Hepatocyte (in vitro differentiated cells): ENCODE measurements around the gene KLK2. TPM values are rescaled to one million over a fixed set of nuclear protein-coding genes. Genes with fewer than 3 reads are reported as not detected.

Experiments used
- DNase-seq: peaks from one replicate; pipeline ENCODE4 v3.0.0-alpha.2; 2016; ENCODE audit warnings: low spot score
- H2AFZ ChIP-seq: fragments of 200-600 bp; sonication (generic); 2 replicates; pipeline ENCODE4 v1.6.0; 2016; ENCODE audit warnings: antibody characterized with exemption, mild to moderate bottlenecking
- H3K27ac ChIP-seq: fragments of 200-600 bp; sonication (generic); 2 replicates; pipeline ENCODE4 v1.5.1; 2016; ENCODE audit warnings: mild to moderate bottlenecking
- H3K27me3 ChIP-seq: fragments of 200-600 bp; sonication (generic); 2 replicates; pipeline ENCODE4 v1.6.1; 2016
- H3K36me3 ChIP-seq: fragments of 200-600 bp; sonication (generic); replicated peaks from 2 replicates; pipeline ENCODE4 v1.5.1; 2016; ENCODE audit warnings: low read depth; ENCODE audit not compliant: insufficient read depth
- H3K4me1 ChIP-seq: fragments of 200-600 bp; sonication (generic); 2 replicates; pipeline ENCODE4 v1.5.1; 2016; ENCODE audit warnings: mild to moderate bottlenecking, moderate library complexity; ENCODE audit not compliant: insufficient read depth
- H3K4me2 ChIP-seq: fragments of 200-600 bp; sonication (generic); 2 replicates; pipeline ENCODE4 v1.6.0; 2016
- H3K4me3 ChIP-seq: fragments of 200-600 bp; sonication (generic); 2 replicates; pipeline ENCODE4 v1.5.1; 2016; ENCODE audit warnings: mild to moderate bottlenecking
- H3K79me2 ChIP-seq: fragments of 200-600 bp; sonication (generic); 2 replicates; pipeline ENCODE4 v1.6.0; 2017; ENCODE audit warnings: mild to moderate bottlenecking
- H3K9me2 ChIP-seq: fragments of 200-600 bp; sonication (generic); replicated peaks from 2 replicates; pipeline ENCODE4 v1.6.0; 2017; ENCODE audit warnings: mild to moderate bottlenecking; ENCODE audit not compliant: insufficient read depth
- H3K9me3 ChIP-seq: fragments of 200-600 bp; sonication (generic); 2 replicates; pipeline ENCODE4 v1.5.1; 2016; ENCODE audit warnings: low read depth, mild to moderate bottlenecking
- H4K20me1 ChIP-seq: fragments of 200-600 bp; sonication (generic); 2 replicates; pipeline ENCODE4 v1.6.0; 2016; ENCODE audit warnings: mild to moderate bottlenecking; ENCODE audit not compliant: insufficient read depth, poor library complexity, severe bottlenecking
- EZH2 ChIP-seq: fragments of 200-600 bp; sonication (generic); IDR thresholded peaks from 2 replicates; pipeline ENCODE4 v1.6.1; 2016; ENCODE audit warnings: antibody characterized with exemption, mild to moderate bottlenecking, borderline replicate concordance
- EZH2phosphoT487 ChIP-seq: fragments of 200-600 bp; sonication (generic); IDR thresholded peaks from one replicate; pipeline ENCODE4 v1.6.1; 2018; ENCODE audit warnings: antibody characterized with exemption, mild to moderate bottlenecking, low read depth, moderate library complexity; ENCODE audit not compliant: unreplicated experiment, severe bottlenecking
- WGBS: methylation state at CpG from one replicate; pipeline ENCODE4 v1.1.6; 2016; ENCODE audit warnings: low lambda C conversion rate; ENCODE audit errors: missing lambda C conversion rate; 5-methylcytosine and 5-hydroxymethylcytosine counted together
- polyA plus RNA-seq: library from polyadenylated mRNA; unstranded; fragments of >200 nt; fragmentation: Nextera tagmentation; extraction: Ambion mirVana; gene quantifications from 2 replicates; pipeline ENCODE4 v1.2.1, GENCODE V29; 2016
- total RNA-seq: library from RNA; depleted of rRNA; stranded (reverse); fragments of >200 nt; gene quantifications from 2 replicates; pipeline ENCODE4 v1.2.3, GENCODE V29; 2014
- TF ChIP-seq, protein P1 (sequence below): fragments of 200-600 bp; sonication (generic); IDR thresholded peaks from 2 replicates; pipeline ENCODE4 v1.5.1; 2016; ENCODE audit warnings: antibody characterized with exemption, mild to moderate bottlenecking; ENCODE audit not compliant: poor library complexity

Gene KLK2
- total and polyA plus RNA-seq, 2 experiments from 2014 or later = not detected

GRCh38 chr19:50861496-50862286 is 11.5 kb upstream of the KLK2 start:
- 73% methylated on average over 7 of the region's 7 CpGs for WGBS
- Histone ChIP-seq H3K4me2 (no peak overlapping the region), H3K79me2 (no peaks in the 10 kb centered on the region), H2AFZ (no peak overlapping the region), H3K36me3 (no peaks in the 10 kb centered on the region), H3K9me2 (no peaks in the 10 kb centered on the region), H3K9me3 (no peaks in the 10 kb centered on the region), H3K27ac (no peak overlapping the region), H4K20me1 (no peaks in the 10 kb centered on the region), H3K4me1 (no peaks in the 10 kb centered on the region), H3K27me3 (peaks cover 14% of the 10 kb centered on the region), H3K4me3 (no peak overlapping the region)
- TF ChIP-seq, protein P1, sequence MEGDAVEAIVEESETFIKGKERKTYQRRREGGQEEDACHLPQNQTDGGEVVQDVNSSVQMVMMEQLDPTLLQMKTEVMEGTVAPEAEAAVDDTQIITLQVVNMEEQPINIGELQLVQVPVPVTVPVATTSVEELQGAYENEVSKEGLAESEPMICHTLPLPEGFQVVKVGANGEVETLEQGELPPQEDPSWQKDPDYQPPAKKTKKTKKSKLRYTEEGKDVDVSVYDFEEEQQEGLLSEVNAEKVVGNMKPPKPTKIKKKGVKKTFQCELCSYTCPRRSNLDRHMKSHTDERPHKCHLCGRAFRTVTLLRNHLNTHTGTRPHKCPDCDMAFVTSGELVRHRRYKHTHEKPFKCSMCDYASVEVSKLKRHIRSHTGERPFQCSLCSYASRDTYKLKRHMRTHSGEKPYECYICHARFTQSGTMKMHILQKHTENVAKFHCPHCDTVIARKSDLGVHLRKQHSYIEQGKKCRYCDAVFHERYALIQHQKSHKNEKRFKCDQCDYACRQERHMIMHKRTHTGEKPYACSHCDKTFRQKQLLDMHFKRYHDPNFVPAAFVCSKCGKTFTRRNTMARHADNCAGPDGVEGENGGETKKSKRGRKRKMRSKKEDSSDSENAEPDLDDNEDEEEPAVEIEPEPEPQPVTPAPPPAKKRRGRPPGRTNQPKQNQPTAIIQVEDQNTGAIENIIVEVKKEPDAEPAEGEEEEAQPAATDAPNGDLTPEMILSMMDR = no peak
- TF ChIP-seq EZH2 (no peak), EZH2phosphoT487 (no peak)
- DNase-seq = no peak

DNA sequence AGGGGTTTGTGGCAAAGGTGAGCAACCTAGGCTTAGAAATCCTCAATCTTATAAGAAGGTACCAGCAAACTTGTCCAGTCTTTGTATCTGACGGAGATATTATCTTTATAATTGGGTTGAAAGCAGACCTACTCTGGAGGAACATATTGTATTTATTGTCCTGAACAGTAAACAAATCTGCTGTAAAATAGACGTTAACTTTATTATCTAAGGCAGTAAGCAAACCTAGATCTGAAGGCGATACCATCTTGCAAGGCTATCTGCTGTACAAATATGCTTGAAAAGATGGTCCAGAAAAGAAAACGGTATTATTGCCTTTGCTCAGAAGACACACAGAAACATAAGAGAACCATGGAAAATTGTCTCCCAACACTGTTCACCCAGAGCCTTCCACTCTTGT is 3.8 kb upstream of the KLK2 start:
- Histone ChIP-seq H3K4me1 (no peaks in the 10 kb centered on the region), H3K36me3 (no peaks in the 10 kb centered on the region), H2AFZ (no peak overlapping the region), H3K4me2 (no peak overlapping the region), H4K20me1 (no peaks in the 10 kb centered on the region), H3K4me3 (no peak overlapping the region), H3K27me3 (peaks cover 25% of the 10 kb centered on the region), H3K79me2 (no peaks in the 10 kb centered on the region), H3K27ac (no peak overlapping the region), H3K9me3 (no peaks in the 10 kb centered on the region), H3K9me2 (no peaks in the 10 kb centered on the region)
- WGBS = 65% methylated on average over 4 of the region's 4 CpGs
- no peak for DNase-seq
- TF ChIP-seq, protein P1 = no peak
- no peak for TF ChIP-seq EZH2phosphoT487
- TF ChIP-seq EZH2 = no peak

- no peaks in the 10 kb centered on the region for H4K20me1 ChIP-seq
- H2AFZ ChIP-seq = no peak overlapping the region
- no peak for DNase-seq
- no peaks in the 10 kb centered on the region for H3K79me2 ChIP-seq
- TF ChIP-seq EZH2phosphoT487 = no peak
- TF ChIP-seq EZH2 = no peak
- no peaks in the 10 kb centered on the region for H3K9me2 ChIP-seq
- H3K27ac ChIP-seq = no peak overlapping the region
- no peaks in the 10 kb centered on the region for H3K36me3 ChIP-seq
- peaks cover 32% of the 10 kb centered on the region for H3K27me3 ChIP-seq
- no peak overlapping the region for H3K4me3 ChIP-seq
- no peaks in the 10 kb centered on the region for H3K4me1 ChIP-seq
- H3K9me3 ChIP-seq = no peaks in the 10 kb centered on the region
- WGBS = 67% methylated on average over 26 of the region's 26 CpGs
- no peak overlapping the region for H3K4me2 ChIP-seq
Observed at GRCh38 chr19:50870417-50871089, 2.7 kb upstream of the KLK2 start.

- Histone ChIP-seq H3K4me3 (no peak overlapping the region), H2AFZ (no peak overlapping the region), H3K9me3 (no peaks in the 10 kb centered on the region), H3K27me3 (peaks cover 31% of the 10 kb centered on the region), H3K4me1 (no peaks in the 10 kb centered on the region), H3K36me3 (no peaks in the 10 kb centered on the region), H3K4me2 (no peak overlapping the region), H3K27ac (no peak overlapping the region), H3K9me2 (no peaks in the 10 kb centered on the region), H3K79me2 (no peaks in the 10 kb centered on the region), H4K20me1 (no peaks in the 10 kb centered on the region)
- DNase-seq = no peak
- TF ChIP-seq EZH2 (no peak), EZH2phosphoT487 (no peak)
- TF ChIP-seq, protein P1 = no peak
- 69% methylated on average over 5 of the region's 5 CpGs for WGBS
Observed at GRCh38 chr19:50874211-50874610, 972 bp downstream of the KLK2 start.
